SK-N-SH treated with all-trans-retinoic acid at 6 μM for 48 hours (cell line): Measurements from ENCODE around the gene GRAPL.
"Not testable (repeated sequence)": the region's sequence is repeated elsewhere in the genome, so short reads cannot be mapped to it uniquely, and the experiment has no call there.

Source experiments
- BACH2 ChIP-seq: fragments of 250-450 bp; sonication (Bioruptor Pico); IDR thresholded peaks from 2 replicates; pipeline ENCODE4 v1.9.0; 2021; ENCODE audit warnings: mild to moderate bottlenecking, borderline replicate concordance
- CREB5 ChIP-seq: fragments of 250-450 bp; sonication (Bioruptor Pico); IDR thresholded peaks from 2 replicates; pipeline ENCODE4 v1.5.1; 2020; ENCODE audit warnings: low read depth, mild to moderate bottlenecking, moderate library complexity
- CSRNP3 ChIP-seq: fragments of 250-450 bp; sonication (Bioruptor Pico); IDR thresholded peaks from 2 replicates; pipeline ENCODE4 v1.5.1; 2021; ENCODE audit warnings: mild to moderate bottlenecking, moderate library complexity
- ESRRG ChIP-seq: fragments of 250-450 bp; sonication (Bioruptor Pico); IDR thresholded peaks from 2 replicates; pipeline ENCODE4 v1.6.1; 2021; ENCODE audit warnings: mild to moderate bottlenecking
- ISL1 ChIP-seq: fragments of 250-450 bp; sonication (Bioruptor Pico); IDR thresholded peaks from 2 replicates; pipeline ENCODE4 v2.1.2; 2022; ENCODE audit warnings: mild to moderate bottlenecking, moderate library complexity
- POU6F1 ChIP-seq: fragments of 250-450 bp; sonication (Bioruptor Pico); IDR thresholded peaks from 2 replicates; pipeline ENCODE4 v1.8.0; 2021; ENCODE audit warnings: low read depth, mild to moderate bottlenecking, moderate library complexity, borderline replicate concordance
- ZNF70 ChIP-seq: fragments of 450-650 bp; formaldehyde crosslinking; IDR thresholded peaks from 2 replicates; pipeline ENCODE4 v1.5.0; 2020; ENCODE audit warnings: mild to moderate bottlenecking, moderate library complexity
- ZNF8 ChIP-seq: fragments of 450-650 bp; formaldehyde crosslinking; IDR thresholded peaks from 2 replicates; pipeline ENCODE4 v1.5.0; 2020; ENCODE audit warnings: mild to moderate bottlenecking, moderate library complexity

GRCh38 chr17:19158938-19159337 lies 31.5 kb downstream of the GRAPL start:
- TF ChIP-seq CSRNP3 (CRISPR knock-in tag); POU6F1 (CRISPR knock-in tag); ZNF70 (CRISPR knock-in tag); ZNF8; ESRRG (CRISPR knock-in tag); CREB5; ISL1 (CRISPR knock-in tag); BACH2 (CRISPR knock-in tag): not testable (repeated sequence)
